ENCODE measurements around the gene AGBL1. TPM values are rescaled to one million over a fixed set of nuclear protein-coding genes. Genes with fewer than 3 reads are reported as not detected.

The AGBL1 gene
- total RNA-seq, 1 donor from 2014 or later: 0.47 TPM

GRCh38 chr15:86603466-86603865, 523.8 kb downstream of the AGBL1 start:
- DNase-seq: no peak

GRCh38 chr15:86608461-86609205, 529.0 kb downstream of the AGBL1 start:
- no peak for DNase-seq

GRCh38 chr15:86609275-86609674, 529.6 kb downstream of the AGBL1 start:
- no peak for DNase-seq

- DNase-seq: no peak
These were observed 530.4 kb downstream of the AGBL1 start for GRCh38 chr15:86610038-86610437.

DNA sequence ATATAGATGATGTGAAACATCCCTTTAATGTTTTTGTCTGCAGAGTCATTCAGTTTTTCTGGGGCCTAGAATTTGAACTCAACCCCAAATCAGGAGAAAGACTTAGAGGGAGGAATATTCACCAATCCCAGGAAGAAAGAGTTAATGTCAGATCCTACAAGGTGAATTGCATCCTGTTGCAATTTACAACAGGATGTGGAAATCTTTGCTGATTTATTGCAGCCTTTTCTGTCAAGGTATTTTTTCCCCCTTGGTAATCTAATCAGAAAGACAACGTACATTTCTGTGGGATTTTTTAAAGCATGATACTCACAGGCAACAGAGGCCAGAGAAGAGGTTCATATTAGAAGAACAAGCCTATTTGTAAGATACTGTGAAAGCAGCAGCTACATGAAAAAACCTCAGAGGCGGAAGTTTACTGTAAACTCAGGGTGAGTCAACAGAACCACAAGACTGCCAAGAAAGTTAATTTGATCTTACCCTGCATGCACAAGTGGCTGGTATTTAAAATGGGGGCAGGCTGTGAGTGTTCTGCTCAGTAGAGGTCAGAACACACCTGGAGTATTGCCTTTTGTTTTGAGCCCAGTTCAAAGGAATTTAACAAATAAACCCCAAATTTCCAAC, 531.9 kb downstream of the AGBL1 start:
- no peak for DNase-seq

GRCh38 chr15:86615411-86615810, 535.7 kb downstream of the AGBL1 start:
- no peak for DNase-seq

- DNase-seq: no peak
These were observed 536.1 kb downstream of the AGBL1 start for GRCh38 chr15:86615816-86616215.

GRCh38 chr15:86616771-86617170, 537.1 kb downstream of the AGBL1 start:
- DNase-seq: no peak

DNA sequence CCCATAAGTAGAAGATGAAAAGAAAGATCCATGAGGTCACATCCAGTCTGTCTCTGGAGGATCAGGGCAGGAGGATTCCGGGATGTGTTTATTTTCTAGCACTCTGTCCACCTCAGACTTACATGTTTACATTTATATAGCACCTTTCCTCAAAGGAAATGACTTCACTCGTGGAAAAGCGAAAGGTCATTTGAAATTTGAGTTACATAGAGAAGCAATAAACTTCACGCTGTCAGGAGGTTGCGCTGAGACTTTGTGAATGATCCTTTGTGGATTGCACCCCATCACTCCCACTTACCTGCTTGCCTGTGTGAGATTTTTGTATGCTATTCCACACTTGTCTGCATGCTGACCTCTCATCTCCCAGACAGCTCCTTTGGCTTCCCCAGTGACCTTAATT, 540.5 kb downstream of the AGBL1 start:
- no peak for DNase-seq

GRCh38 chr15:86620641-86621349, 541.1 kb downstream of the AGBL1 start:
- DNase-seq: no peak

DNA sequence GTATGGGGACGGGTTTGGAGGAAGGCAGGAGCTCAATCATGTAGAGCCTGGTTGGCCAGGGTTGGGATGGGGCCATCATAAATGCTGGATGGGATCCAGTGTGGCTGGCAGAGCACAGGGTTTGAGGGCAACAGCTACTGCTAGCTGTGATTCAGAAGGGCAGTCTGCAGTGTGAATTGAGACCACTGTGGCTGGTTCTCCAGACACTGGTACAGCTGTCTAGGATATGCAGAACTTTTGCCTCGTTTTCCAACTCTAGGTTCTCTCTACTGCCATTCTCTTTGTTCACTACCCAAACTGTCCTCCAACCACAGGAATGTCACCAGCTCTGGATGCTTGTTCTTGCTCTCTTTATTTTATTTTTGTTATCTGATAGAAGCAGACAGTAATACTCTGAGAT, 543.6 kb downstream of the AGBL1 start:
- no peak for DNase-seq

DNA sequence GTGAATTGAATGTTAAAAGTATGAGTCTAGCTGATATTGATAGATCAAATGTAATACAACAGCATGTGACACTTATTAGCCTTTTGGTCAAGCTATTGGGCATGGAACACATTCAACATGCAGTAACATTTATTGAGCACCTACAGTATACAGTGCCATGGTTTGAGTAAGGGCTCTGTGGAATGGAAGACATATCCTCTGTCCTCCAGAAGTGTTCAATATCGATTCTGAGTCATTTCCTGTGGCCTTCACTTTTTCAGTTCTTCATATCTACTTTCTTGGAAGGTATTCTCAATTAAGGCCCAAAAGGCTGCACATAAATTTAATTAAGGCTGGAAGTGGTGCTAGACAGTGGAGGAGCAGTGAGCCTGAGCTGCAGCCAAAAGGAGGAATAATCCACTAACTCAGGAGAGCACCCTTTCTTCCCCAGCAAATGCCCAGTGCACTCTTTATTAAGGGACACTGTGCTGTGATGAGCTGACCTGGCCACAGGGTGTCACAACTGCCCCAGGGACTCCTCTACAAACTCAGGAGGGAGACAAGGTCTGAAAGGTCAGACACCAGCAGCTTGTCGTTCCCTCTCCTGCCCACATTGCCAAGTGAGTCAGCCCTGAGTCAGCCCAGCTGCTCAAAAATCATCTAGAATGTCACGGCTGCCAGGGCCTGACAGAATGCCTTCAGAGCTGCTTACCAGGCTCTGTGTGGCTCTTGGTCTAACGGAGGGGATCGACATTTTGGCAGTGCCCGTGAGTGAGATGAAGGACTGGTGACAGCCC, 544.8 kb downstream of the AGBL1 start:
- peak; percentile 48 for DNase-seq

GRCh38 chr15:86629409-86630356, 550.0 kb downstream of the AGBL1 start:
- DNase-seq: no peak

- no peak for DNase-seq
These were observed 551.3 kb downstream of the AGBL1 start for GRCh38 chr15:86630946-86631345.

- DNase-seq: no peak
These were observed 554.5 kb downstream of the AGBL1 start for GRCh38 chr15:86634146-86634545.

DNA sequence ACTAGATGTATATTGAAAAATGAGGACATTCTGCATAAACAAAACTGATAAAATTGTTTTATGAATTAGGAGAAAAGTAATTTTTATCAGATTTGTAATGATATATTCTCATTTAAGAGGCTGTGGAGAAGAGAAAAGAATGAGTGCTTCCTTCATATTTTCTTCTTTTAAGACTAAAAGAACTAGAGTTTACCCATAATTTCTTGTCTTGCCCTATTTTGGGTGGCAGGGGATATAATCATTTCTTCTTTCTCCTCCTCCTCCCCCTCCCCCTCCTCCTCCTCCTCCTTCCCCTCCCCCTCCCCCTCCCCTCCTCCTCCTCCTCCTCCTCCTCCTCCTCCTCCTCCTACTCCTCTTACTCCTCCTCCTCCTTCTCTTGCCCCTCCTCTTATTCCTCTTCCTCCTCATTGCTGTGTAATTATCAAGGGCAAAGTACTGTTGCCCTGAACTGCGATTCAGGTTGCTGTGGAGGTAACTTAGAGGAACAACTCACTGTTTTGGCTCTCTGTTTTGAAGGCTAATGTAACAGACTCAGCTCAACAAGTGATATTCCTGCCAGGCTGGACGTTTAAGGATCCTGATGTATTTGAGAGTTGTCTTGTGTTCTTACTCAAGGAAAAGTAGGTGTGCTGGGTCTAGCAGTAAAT, 555.4 kb downstream of the AGBL1 start:
- no peak for DNase-seq

DNA sequence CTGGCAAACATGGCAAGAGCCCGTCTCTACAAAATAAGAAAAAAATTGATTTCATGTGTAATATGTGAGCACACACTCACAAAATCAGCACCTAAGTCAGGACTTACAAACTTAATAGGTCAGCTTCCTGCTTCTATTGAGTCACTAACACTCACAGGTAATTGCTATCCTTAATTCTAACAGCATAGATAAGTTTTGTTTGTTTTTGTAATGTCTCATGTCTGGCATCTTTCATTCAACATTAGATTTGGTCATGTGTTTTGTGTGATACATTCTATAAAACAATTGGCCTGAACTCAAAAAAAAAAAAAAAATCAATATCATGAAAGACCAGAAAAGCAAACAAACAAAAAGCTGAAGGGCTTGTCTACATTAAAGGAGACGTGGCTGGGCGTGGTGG, 564.7 kb downstream of the AGBL1 start:
- no peak for DNase-seq

DNA sequence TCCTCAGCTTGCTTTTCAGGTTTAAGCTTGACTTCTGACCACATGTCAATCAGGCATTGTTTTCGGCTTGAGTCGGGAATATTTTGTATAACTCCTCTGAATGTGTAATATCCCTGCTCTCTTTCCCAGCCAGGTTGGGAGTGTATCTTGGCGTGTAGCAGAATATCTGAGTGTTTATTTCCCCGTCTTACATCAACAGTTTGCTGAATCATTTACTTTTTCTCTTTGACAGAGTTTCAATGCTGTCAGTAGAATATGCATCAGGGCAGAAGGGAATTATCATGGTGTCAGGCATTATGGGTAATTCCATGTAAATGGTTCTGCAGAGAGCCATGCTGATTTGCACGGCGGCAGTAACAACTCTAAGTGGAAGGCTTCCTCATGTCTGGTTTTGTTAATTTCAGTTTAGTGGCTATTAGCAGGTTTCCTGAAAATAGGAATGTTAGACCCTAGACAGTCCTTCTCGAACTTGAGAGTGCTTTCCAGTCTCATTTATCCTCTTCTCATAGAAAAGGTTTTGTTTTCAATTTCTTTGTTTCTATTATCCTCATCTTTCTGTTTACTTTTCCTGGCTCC, 566.3 kb downstream of the AGBL1 start:
- DNase-seq: no peak

DNA sequence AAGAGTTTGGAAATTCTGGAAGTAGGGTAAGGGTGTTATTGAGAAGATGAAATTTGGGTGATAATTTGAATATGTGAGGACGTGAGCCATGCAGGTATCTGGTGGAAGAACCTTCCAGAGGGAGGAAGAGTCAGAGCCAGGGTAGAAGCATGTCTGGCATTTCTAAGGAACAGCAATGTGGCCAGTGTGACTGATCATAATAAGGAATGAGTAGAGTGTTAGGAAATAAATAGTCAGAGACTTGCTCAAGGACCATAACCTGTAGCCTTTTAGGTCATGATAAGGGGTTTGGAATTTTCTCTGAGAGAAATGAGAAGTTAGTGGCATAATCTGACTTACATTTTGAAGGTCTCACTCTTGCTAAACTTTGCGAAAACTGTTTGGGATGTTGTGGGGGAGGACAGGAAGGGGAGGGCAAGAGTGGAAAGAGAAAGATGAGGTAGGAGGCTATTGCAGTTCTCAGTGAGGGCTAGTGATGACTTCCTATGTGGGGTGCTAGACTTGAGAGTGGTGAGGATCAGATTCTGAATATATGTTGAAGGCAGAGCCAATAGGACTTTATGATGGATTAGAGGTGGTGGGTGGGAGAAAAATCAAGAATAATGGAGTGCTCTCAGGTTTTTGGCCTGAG, 568.3 kb downstream of the AGBL1 start:
- DNase-seq: no peak

DNA sequence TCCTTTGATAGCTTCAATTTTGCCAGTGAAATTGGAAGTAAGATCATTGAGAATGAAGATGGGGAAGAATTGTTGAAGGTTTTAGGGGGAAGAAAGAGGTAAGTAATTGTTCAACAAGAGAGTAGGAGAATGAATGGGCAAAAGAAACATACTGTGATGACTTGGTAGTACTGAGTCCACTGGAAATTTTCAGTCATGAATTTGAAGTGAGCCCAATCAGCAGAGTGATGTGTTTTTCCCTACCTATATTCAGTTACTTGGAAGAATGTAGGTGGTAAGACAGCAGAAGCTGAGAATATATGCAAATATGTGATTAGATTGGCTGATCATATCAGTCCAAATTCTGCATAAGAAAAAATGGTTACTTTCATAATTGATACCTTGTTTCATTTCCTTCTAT, 569.6 kb downstream of the AGBL1 start:
- no peak for DNase-seq

All from occipital lobe (tissue), 2 donors.